HTERT RPE-1 (cell line): ENCODE data around the gene FILIP1.

Experiments used
- in situ Hi-C: fragments of 300-500 bp; cut with MboI; formaldehyde crosslinking; loops from 4 replicates; pipeline ENCODE4 v1.14.3; 2020; ENCODE audit warnings: low sequenced_read_pairs

Gene FILIP1

GRCh38 chr6:75278474-75279077, 215.0 kb downstream of the FILIP1 start:
- in situ Hi-C loops, result no loop called here

DNA sequence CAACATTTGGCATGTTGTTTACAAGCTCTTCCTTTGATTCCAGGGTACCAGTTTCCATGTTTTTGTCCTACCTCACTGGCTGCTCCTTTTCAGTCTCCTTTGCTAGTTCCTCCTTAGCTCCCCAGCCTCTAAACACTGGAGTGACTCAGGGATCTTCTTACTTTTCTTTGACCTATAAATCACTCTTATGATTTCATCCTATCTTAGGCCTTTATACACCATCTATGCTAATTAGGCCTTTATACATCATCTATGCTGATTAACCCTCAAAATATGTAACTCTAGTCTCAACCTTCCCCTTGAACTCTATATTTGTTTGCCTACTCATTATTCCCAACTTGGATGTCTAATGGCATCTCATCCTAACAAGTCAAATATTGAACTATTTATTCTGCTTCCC, 218.5 kb downstream of the FILIP1 start:
- in situ Hi-C loops, result no loop called here

GRCh38 chr6:75273009-75273408, 220.6 kb downstream of the FILIP1 start:
- in situ Hi-C loops, result no loop called here

- in situ Hi-C loops, result no loop called here
These were observed 221.3 kb downstream of the FILIP1 start for GRCh38 chr6:75272145-75272840.

DNA sequence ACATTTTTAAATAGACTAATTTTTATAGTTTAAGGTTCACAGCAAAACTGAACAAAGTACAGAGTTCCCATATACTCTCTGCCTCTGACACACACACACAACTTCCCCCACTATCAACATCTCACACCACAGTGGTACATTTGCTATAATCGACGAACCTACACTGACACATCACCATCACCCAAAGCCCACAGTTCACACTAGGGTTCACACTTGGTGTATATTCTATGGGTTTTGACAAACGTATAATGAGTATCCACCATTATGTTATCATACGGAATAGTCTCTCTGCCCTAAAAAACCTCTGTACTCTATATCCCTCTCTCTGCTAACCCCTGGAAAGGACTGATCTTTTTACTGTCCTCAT, 224.6 kb downstream of the FILIP1 start:
- in situ Hi-C loops, result no loop called here

GRCh38 chr6:75268121-75268987, 225.2 kb downstream of the FILIP1 start:
- in situ Hi-C loops, result no loop called here

DNA sequence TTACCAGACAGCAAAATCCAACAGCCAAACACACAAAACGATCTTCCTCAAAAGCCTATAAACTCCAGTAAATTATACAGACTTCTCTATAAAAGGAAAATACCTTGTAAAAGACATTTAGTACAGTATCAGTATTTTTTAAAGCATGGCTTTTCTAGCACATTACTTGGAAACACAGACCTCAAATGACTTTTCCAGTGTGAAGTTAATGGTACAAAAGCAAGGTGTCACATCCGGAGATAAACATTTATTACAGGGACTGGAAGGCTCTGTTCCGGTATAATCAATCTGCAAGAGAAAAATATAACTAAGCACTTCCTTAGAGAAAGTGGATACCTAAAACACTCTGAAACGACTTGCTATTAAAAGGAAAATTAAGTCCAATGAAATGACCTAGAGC, 226.1 kb downstream of the FILIP1 start:
- in situ Hi-C loops, result no loop called here

DNA sequence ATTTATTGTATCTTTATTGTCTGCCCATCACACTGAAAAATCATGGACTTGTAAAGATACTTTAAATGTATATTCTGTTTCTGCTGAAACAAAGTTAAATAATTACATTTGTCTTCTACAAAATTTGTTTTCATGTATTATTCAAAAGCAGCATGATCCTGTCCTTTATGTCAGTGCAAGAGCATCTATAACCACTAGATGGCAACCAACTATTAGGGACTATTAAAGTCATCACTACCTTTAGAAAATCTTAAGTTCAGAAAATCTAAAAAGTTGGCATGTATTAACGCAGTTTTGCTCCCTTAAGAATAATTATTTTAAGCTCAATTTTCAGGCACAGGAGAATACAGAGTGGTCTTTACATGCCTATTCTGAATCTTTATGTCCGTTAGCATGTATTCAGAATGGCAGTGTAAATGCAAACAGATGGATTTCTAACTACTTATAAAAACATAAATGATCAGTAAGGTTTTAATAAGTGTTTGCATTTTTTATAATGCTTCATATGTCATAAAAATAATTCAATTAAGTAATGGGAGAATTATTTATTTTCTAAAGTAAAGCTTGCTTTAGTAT, 226.8 kb downstream of the FILIP1 start:
- in situ Hi-C loops, result no loop called here

- in situ Hi-C loops, result no loop called here
These were observed 230.2 kb downstream of the FILIP1 start for GRCh38 chr6:75263401-75263750.

GRCh38 chr6:75262716-75263400, 230.7 kb downstream of the FILIP1 start:
- in situ Hi-C loops, result no loop called here

- in situ Hi-C loops, result no loop called here
These were observed 232.3 kb downstream of the FILIP1 start for GRCh38 chr6:75261299-75261698.

DNA sequence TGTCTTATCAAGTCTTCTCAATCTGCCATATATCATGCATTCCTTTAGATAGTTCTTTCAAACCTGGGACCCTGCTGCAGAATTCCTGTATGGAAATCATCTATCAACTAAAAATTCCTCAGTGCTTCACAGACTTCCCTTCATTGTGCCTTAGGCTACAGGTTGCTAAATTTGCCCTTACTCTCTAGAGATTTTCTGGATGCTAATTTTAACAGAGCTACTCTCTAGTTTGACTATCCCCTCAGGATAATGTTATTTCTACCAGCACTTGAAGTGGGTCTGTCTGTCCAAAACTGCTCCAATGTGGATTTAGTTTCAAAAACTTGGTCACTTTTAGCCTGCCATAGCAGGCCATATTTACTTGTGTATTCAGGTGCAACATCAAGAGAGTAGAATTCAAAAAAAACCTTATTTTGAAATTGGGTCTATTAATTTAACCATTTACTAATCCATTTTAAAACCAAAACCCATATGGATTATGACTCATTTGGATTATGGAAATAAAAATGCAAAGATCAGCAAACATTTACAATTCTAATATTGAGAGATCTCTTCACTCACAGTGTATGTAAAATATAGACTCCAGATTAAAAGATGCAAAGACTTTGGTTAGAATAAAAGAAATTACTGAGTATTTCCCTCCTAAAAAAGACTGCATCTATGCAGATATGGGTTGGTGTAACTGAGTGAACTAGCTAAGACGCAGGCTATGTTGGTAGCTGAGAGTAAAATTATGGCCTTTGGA, 236.1 kb downstream of the FILIP1 start:
- in situ Hi-C loops, result no loop called here

GRCh38 chr6:75250552-75250951, 243.0 kb downstream of the FILIP1 start:
- in situ Hi-C loops, result no loop called here

GRCh38 chr6:75249837-75250236, 243.8 kb downstream of the FILIP1 start:
- in situ Hi-C loops, result no loop called here

DNA sequence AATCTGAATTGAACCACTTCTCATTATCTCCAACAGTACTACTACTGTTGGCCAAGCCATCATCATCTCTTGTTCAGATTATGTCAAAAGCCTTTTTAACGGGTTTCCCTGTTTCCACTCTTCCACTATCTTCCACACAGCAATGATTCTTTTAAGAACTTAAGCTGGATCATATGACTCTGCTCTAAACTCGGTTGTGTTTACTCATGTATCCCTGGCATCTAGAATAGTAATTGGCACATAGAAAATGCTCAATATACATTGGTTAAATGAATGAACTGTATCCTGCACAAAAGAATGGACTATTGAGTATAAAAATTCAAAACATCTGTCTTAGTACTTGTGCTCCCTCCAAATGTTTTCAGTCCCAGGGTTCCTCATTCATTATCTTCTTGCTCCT, 247.2 kb downstream of the FILIP1 start:
- in situ Hi-C loops, result no loop called here

- in situ Hi-C loops, result no loop called here
These were observed 249.5 kb downstream of the FILIP1 start for GRCh38 chr6:75244063-75244584.

DNA sequence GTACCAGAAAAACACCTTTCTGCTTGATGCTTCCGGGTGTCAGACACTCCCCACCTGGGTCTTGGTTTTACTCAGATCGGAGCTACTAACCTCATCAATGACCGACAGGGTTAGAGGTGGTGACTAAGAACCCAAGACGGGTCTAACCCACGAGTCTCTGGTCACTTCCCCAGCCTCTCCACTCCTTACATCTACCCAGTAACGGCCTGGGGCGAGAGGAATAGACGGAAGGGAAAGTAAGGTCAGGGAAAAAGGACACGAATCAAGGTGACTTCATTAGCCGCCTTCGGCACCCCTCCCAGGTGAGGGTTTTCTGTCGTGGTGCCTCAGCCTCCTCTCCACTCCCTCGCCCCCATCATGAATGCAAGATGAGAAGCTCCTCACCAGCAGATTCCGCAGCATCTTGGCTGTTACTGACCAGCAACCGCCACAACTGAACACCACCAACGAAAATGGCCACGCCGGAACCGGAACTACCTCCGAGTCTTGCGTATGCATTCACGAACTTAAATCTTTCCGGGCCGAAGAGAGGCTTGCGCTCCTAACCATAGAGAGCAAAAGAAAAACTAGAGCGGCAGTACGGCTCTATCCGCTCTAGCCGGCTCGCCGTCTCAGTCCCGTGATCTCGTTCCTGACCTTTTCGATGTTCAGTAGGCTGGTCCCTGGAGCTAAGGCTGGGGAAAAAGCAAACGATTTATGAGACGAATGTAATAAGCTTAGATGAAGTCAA, 250.1 kb downstream of the FILIP1 start, which contains the start of gene COX7A2:
COX7A2 (minus strand) TSS at position 469 of the 730 bp plus-strand sequence; CDS start at position 402, 67 bp downstream.
- in situ Hi-C loops, result no loop called here
